Fibroblast of the aortic adventitia (primary cell): ENCODE results near the gene AP2M1. TPM values are rescaled to one million over a fixed set of nuclear protein-coding genes. Genes with fewer than 3 reads are reported as not detected.

ENCODE experiments used
- DNase-seq: peaks from one replicate; pipeline ENCODE4 v3.0.0-alpha.2; 2010; ENCODE audit warnings: low read depth
- H3K4me3 ChIP-seq: 2 replicates; pipeline ENCODE4 v1.5.1; 2011; ENCODE audit warnings: low read depth, mild to moderate bottlenecking, control low read depth, low read length, moderate library complexity
- CTCF ChIP-seq: IDR thresholded peaks from 2 replicates; pipeline ENCODE4 v1.5.1; 2011; ENCODE audit warnings: mild to moderate bottlenecking, low read length, control low read depth, inconsistent platforms; ENCODE audit not compliant: insufficient read depth
- total RNA-seq: library from RNA; depleted of rRNA; stranded (reverse); fragments of >200 nt; gene quantifications from 2 replicates; pipeline ENCODE4 v1.2.3, GENCODE V29; 2012; ENCODE audit warnings: low replicate concordance

The AP2M1 gene
- total RNA-seq, 1 donor, result 380 TPM

GRCh38 chr3:184173374-184173722 is 1.3 kb upstream of the AP2M1 start:
- no peak overlapping the region for H3K4me3 ChIP-seq
- TF ChIP-seq CTCF, result no peak
- DNase-seq, result no peak

- no peak for TF ChIP-seq CTCF
- no peak overlapping the region for H3K4me3 ChIP-seq
- DNase-seq, result no peak
Observed at GRCh38 chr3:184174284-184174645, 390 bp upstream of the AP2M1 start.

GRCh38 chr3:184175506-184175905 is 851 bp downstream of the AP2M1 start:
- TF ChIP-seq CTCF, result no peak
- H3K4me3 ChIP-seq, result peak overlapping the region; percentile 97
- DNase-seq, result no peak

- H3K4me3 ChIP-seq, result peak overlapping the region; percentile 97
- DNase-seq, result no peak
- no peak for TF ChIP-seq CTCF
Observed at GRCh38 chr3:184175981-184176376, 1.3 kb downstream of the AP2M1 start.

GRCh38 chr3:184176377-184177330 is 2.0 kb downstream of the AP2M1 start:
- TF ChIP-seq CTCF, result peak; percentile 6
- H3K4me3 ChIP-seq, result peak overlapping the region; percentile 97
- peak; percentile 92 for DNase-seq

- no peak for TF ChIP-seq CTCF
- peak; percentile 52 for DNase-seq
- peak overlapping the region; percentile 97 for H3K4me3 ChIP-seq
Observed at GRCh38 chr3:184177331-184177731, 2.7 kb downstream of the AP2M1 start.
